IMR-90 (cell line): ENCODE results near the gene C10orf71. TPM values are rescaled to one million over a fixed set of nuclear protein-coding genes. Genes with fewer than 3 reads are reported as not detected.

Experiments used
- ATAC-seq: fragments of 200-7000 bp; cut with Tn5 transposase; 2 replicates; pipeline ENCODE4 v1.9.1; 2020; ENCODE audit warnings: low read depth, mild to moderate bottlenecking, moderate library complexity
- BruUV-seq: library from RNA; stranded (reverse); fragments of 400-500 nt; replicated peaks from 2 replicates; lab custom pipeline; 2021; lab: Mats Ljungman, UMichigan
- CTCF ChIA-PET: fragments of 300-600 bp; formaldehyde crosslinking; extraction: SDS; loops from one replicate; lab custom pipeline; 2021; ENCODE audit warnings: antibody characterized with exemption; lab: Yijun Ruan, JAX
- POLR2A ChIA-PET: fragments of 300-600 bp; sonication (Branson Sonifier 250); formaldehyde crosslinking; loops from one replicate; lab custom pipeline; 2022; ENCODE audit warnings: antibody characterized with exemption; ENCODE audit not compliant: unreplicated experiment; lab: Charles Lee
- DNase-seq: peaks from one replicate; pipeline ENCODE4 v3.0.0; 2013
- H2AFZ ChIP-seq: replicated peaks from 2 replicates; pipeline ENCODE3; 2013; ENCODE audit warnings: low read length, mild to moderate bottlenecking; ENCODE audit not compliant: poor library complexity
- H2AK5ac ChIP-seq: 2 replicates; pipeline ENCODE4 v1.6.1; 2013; ENCODE audit warnings: low read depth, low read length, inconsistent platforms
- H2AK9ac ChIP-seq: replicated peaks from 2 replicates; pipeline ENCODE3; 2013; ENCODE audit warnings: mild to moderate bottlenecking, low read depth, low read length, moderate library complexity; ENCODE audit not compliant: poor library complexity
- H2BK120ac ChIP-seq: 2 replicates; pipeline ENCODE4 v1.6.1; 2013; ENCODE audit warnings: low read depth, low read length, inconsistent platforms
- H2BK15ac ChIP-seq: 3 replicates; pipeline ENCODE4 v1.6.1; 2013; ENCODE audit warnings: low read depth, low read length, inconsistent platforms
- H2BK20ac ChIP-seq: 2 replicates; pipeline ENCODE4 v1.6.1; 2013; ENCODE audit warnings: low read depth, mild to moderate bottlenecking, inconsistent platforms, low read length, moderate library complexity
- H2BK5ac ChIP-seq: 2 replicates; pipeline ENCODE4 v1.6.1; 2013; ENCODE audit warnings: mild to moderate bottlenecking, low read depth, low read length, inconsistent platforms; ENCODE audit not compliant: poor library complexity, severe bottlenecking
- H3K14ac ChIP-seq: replicated peaks from 2 replicates; pipeline ENCODE4 v1.6.1; 2013; ENCODE audit warnings: low read depth, low read length, inconsistent platforms
- H3K18ac ChIP-seq: 2 replicates; pipeline ENCODE4 v1.6.1; 2013; ENCODE audit warnings: low read depth, low read length, control low read depth
- H3K23ac ChIP-seq: 2 replicates; pipeline ENCODE4 v1.6.1; 2013; ENCODE audit warnings: low read depth, low read length, inconsistent platforms
- H3K27ac ChIP-seq: 2 replicates; pipeline ENCODE4 v1.5.1; 2013; ENCODE audit warnings: mild to moderate bottlenecking, control low read depth, low read length; ENCODE audit not compliant: insufficient read depth
- H3K27me3 ChIP-seq: 2 replicates; pipeline ENCODE4 v1.6.1; 2013; ENCODE audit warnings: low read length; ENCODE audit not compliant: control insufficient read depth, insufficient read depth
- H3K36me3 ChIP-seq: 2 replicates; pipeline ENCODE4 v1.6.1; 2013; ENCODE audit warnings: low read length, mixed read lengths; ENCODE audit not compliant: control insufficient read depth, insufficient read depth
- H3K4ac ChIP-seq: 2 replicates; pipeline ENCODE4 v1.6.1; 2013; ENCODE audit warnings: low read depth, low read length, inconsistent platforms
- H3K4me1 ChIP-seq: 2 replicates; pipeline ENCODE4 v1.6.1; 2013; ENCODE audit warnings: low read length, mixed read lengths; ENCODE audit not compliant: control insufficient read depth, insufficient read depth
- H3K4me2 ChIP-seq: 2 replicates; pipeline ENCODE4 v1.6.1; 2013; ENCODE audit warnings: low read depth, mild to moderate bottlenecking, control low read depth, low read length, moderate library complexity
- H3K4me3 ChIP-seq: 2 replicates; pipeline ENCODE4 v1.5.1; 2013; ENCODE audit warnings: low read depth, mild to moderate bottlenecking, control low read depth, low read length, moderate library complexity; ENCODE audit not compliant: insufficient read depth
- H3K56ac ChIP-seq: 2 replicates; pipeline ENCODE4 v1.6.1; 2013; ENCODE audit warnings: low read length, inconsistent platforms; ENCODE audit not compliant: insufficient read depth; ENCODE audit errors: extremely low read depth
- H3K79me1 ChIP-seq, 2 experiments: 2 replicates each; pipeline ENCODE4 v1.6.1; 2013; ENCODE audit warnings: low read length in 2 of 2, inconsistent platforms in 1 of 2, low read depth in 1 of 2
- H3K9ac ChIP-seq: 2 replicates; pipeline ENCODE4 v1.6.1; 2013; ENCODE audit warnings: low read depth, low read length, control low read depth
- H3K9me1 ChIP-seq: 2 replicates; pipeline ENCODE4 v1.6.1; 2013; ENCODE audit warnings: low read length, inconsistent platforms; ENCODE audit not compliant: insufficient read depth
- H3K9me3 ChIP-seq: 2 replicates; pipeline ENCODE4 v1.6.1; 2013; ENCODE audit warnings: low read length; ENCODE audit not compliant: control insufficient read depth, insufficient read depth
- H4K20me1 ChIP-seq: 2 replicates; pipeline ENCODE4 v1.6.1; 2013; ENCODE audit warnings: low read length, inconsistent platforms; ENCODE audit not compliant: insufficient read depth
- H4K5ac ChIP-seq: 2 replicates; pipeline ENCODE4 v1.6.1; 2013; ENCODE audit warnings: mild to moderate bottlenecking, low read depth, low read length, control low read depth
- H4K8ac ChIP-seq, 2 experiments: 2 replicates each; pipeline ENCODE4 v1.6.1; 2013; ENCODE audit warnings: low read depth in 2 of 2, low read length in 2 of 2, control low read depth in 1 of 2, inconsistent platforms in 1 of 2
- H4K91ac ChIP-seq: 2 replicates; pipeline ENCODE4 v1.6.1; 2013; ENCODE audit warnings: low read depth, low read length, inconsistent platforms; ENCODE audit not compliant: insufficient read depth
- CEBPB ChIP-seq: IDR thresholded peaks from 2 replicates; pipeline ENCODE4 v1.6.1; 2012; ENCODE audit warnings: low read depth, low read length, improper control_type of control experiment
- CHD1 ChIP-seq: IDR thresholded peaks from 2 replicates; pipeline ENCODE4 v1.6.1; 2012; ENCODE audit warnings: low read depth, low read length, improper control_type of control experiment
- FOS ChIP-seq: fragments of 150-350 bp; IDR thresholded peaks from 2 replicates; pipeline ENCODE4 v1.6.1; 2016; ENCODE audit warnings: low read depth, low read length
- MAFK ChIP-seq: IDR thresholded peaks from 2 replicates; pipeline ENCODE4 v1.6.1; 2012; ENCODE audit warnings: low read depth, low read length, improper control_type of control experiment
- MAZ ChIP-seq: IDR thresholded peaks from 2 replicates; pipeline ENCODE4 v1.6.1; 2012; ENCODE audit warnings: low read depth, mild to moderate bottlenecking, low read length, improper control_type of control experiment, moderate library complexity, borderline replicate concordance
- MXI1 ChIP-seq: IDR thresholded peaks from 2 replicates; pipeline ENCODE4 v1.6.1; 2012; ENCODE audit warnings: low read depth, mild to moderate bottlenecking, low read length, moderate library complexity, borderline replicate concordance
- NFE2L2 ChIP-seq: fragments of 150-350 bp; IDR thresholded peaks from 2 replicates; pipeline ENCODE4 v1.6.1; 2016; ENCODE audit warnings: low read depth, mild to moderate bottlenecking, low read length
- POLR2A ChIP-seq: IDR thresholded peaks from 2 replicates; pipeline ENCODE4 v1.6.1; 2012; ENCODE audit warnings: mild to moderate bottlenecking, low read depth, low read length
- RAD21 ChIP-seq: IDR thresholded peaks from 2 replicates; pipeline ENCODE4 v1.6.1; 2012; ENCODE audit warnings: low read length, improper control_type of control experiment
- RCOR1 ChIP-seq: IDR thresholded peaks from 2 replicates; pipeline ENCODE4 v1.6.1; 2012; ENCODE audit warnings: mild to moderate bottlenecking, low read length, improper control_type of control experiment; ENCODE audit not compliant: insufficient replicate concordance
- RFX5 ChIP-seq: IDR thresholded peaks from 2 replicates; pipeline ENCODE4 v1.8.0; 2012; ENCODE audit warnings: low read depth, mild to moderate bottlenecking, low read length, moderate library complexity
- SMC3 ChIP-seq: fragments of 150-350 bp; IDR thresholded peaks from 2 replicates; pipeline ENCODE4 v1.6.1; 2016; ENCODE audit warnings: low read depth, mild to moderate bottlenecking, antibody characterized with exemption, low read length, moderate library complexity
- WGBS, 2 experiments: methylation state at CpG; one replicate each; pipeline versions ENCODE4 v1.1.5 to v1.1.7; 2013; ENCODE audit warnings: missing lambda C conversion rate in 2 of 2; ENCODE audit not compliant: insufficient read length in 1 of 2; ENCODE audit errors: extremely low coverage in 2 of 2; 5-methylcytosine and 5-hydroxymethylcytosine counted together
- dilution Hi-C: fragments of 300-500 bp; cut with HindIII; formaldehyde crosslinking; loops from one replicate; pipeline ENCODE4 v1.14.3; 2018; ENCODE audit warnings: low sequenced_read_pairs; ENCODE audit not compliant: unreplicated experiment
- in situ Hi-C: fragments of 300-500 bp; cut with MboI; formaldehyde crosslinking; loops from 3 replicates; pipeline ENCODE4 v1.14.3; 2019; ENCODE audit warnings: low sequenced_read_pairs, inconsistent platforms, mixed read lengths
- intact Hi-C: fragments of 100-400 bp; cut with micrococcal nuclease; formaldehyde crosslinking; loops from 2 replicates; pipeline ENCODE4 v1.10.0; 2022
- polyA plus RNA-seq, 3 experiments: library from polyadenylated mRNA; depleted of rRNA; stranded (reverse); fragments of >200 nt; gene quantifications; 2 replicates each; pipeline ENCODE4 v1.2.3, GENCODE V29; 2012; ENCODE audit warnings: low replicate concordance in 1 of 3
- total RNA-seq: library from RNA; depleted of rRNA; stranded (reverse); fragments of >200 nt; gene quantifications from 2 replicates; pipeline ENCODE4 v1.2.3, GENCODE V29; 2012
- TF ChIP-seq, protein P1 (sequence below): fragments of 150-350 bp; IDR thresholded peaks from 2 replicates; pipeline ENCODE4 v1.6.1; 2017; ENCODE audit warnings: mild to moderate bottlenecking, antibody characterized with exemption, low read length, low read depth
- TF ChIP-seq, protein P2 (sequence below): conservative IDR thresholded peaks from 2 replicates; pipeline ENCODE4 v1.5.1; 2012; ENCODE audit warnings: mild to moderate bottlenecking, low read depth, low read length, improper control_type of control experiment
- TF ChIP-seq, protein P3 (sequence below): fragments of 150-350 bp; IDR thresholded peaks from 2 replicates; pipeline ENCODE4 v1.6.1; 2016; ENCODE audit warnings: low read depth, mild to moderate bottlenecking, low read length, moderate library complexity, borderline replicate concordance

Gene C10orf71
- total and polyA plus RNA-seq, 2 of the 4 experiments (the other 2 are of a cell fraction): not detected

- WGBS, 2 experiments: 28% methylated on average over 9 of the region's 15 CpGs; no CpG with 5 or more reads in 1 of the 2 experiments
- Histone ChIP-seq H3K9ac (no peak overlapping the region), H4K8ac (no peak overlapping the region), H4K91ac (no peak overlapping the region), H3K9me3 (peaks cover 2% of the 10 kb centered on the region; the same call in 1 of the 2 replicates), H3K27ac (no peak overlapping the region), H3K4ac (no peak overlapping the region), H3K4me1 (no peaks in the 10 kb centered on the region), H2AK5ac (no peak overlapping the region), H2AK9ac (no peak overlapping the region), H2BK15ac (no peak overlapping the region), H3K79me1 (no peaks in the 10 kb centered on the region), H4K5ac (no peak overlapping the region), H2BK120ac (no peak overlapping the region), H3K27me3 (peaks cover 3% of the 10 kb centered on the region; the same call in 1 of the 2 replicates), H3K18ac (no peak overlapping the region), H3K14ac (no peak overlapping the region), H4K20me1 (no peaks in the 10 kb centered on the region), H3K23ac (no peak overlapping the region), H3K56ac (no peak overlapping the region), H3K4me2 (no peak overlapping the region), H2AFZ (no peak overlapping the region), H2BK20ac (no peak overlapping the region), H3K9me1 (no peaks in the 10 kb centered on the region), H3K36me3 (no peaks in the 10 kb centered on the region), H2BK5ac (no peak overlapping the region), H3K4me3 (no peak overlapping the region)
- intact Hi-C loops: no loop called here
- in situ Hi-C loops: no loop called here
- dilution Hi-C loops: no loop called here
- no TSS peak for BruUV-seq
- ATAC-seq: no peak; the same call in 1 of the 2 replicates
- ChIA-PET CTCF (no interaction called here), POLR2A (no interaction called here)
- no peak for DNase-seq
- TF ChIP-seq MAZ: no peak
- no peak for TF ChIP-seq MXI1
- TF ChIP-seq, protein P1, sequence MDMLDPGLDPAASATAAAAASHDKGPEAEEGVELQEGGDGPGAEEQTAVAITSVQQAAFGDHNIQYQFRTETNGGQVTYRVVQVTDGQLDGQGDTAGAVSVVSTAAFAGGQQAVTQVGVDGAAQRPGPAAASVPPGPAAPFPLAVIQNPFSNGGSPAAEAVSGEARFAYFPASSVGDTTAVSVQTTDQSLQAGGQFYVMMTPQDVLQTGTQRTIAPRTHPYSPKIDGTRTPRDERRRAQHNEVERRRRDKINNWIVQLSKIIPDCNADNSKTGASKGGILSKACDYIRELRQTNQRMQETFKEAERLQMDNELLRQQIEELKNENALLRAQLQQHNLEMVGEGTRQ: no peak
- no peak for TF ChIP-seq POLR2A
- no peak for TF ChIP-seq NFE2L2
- no peak for TF ChIP-seq RAD21
- TF ChIP-seq FOS: no peak
- TF ChIP-seq, protein P2, sequence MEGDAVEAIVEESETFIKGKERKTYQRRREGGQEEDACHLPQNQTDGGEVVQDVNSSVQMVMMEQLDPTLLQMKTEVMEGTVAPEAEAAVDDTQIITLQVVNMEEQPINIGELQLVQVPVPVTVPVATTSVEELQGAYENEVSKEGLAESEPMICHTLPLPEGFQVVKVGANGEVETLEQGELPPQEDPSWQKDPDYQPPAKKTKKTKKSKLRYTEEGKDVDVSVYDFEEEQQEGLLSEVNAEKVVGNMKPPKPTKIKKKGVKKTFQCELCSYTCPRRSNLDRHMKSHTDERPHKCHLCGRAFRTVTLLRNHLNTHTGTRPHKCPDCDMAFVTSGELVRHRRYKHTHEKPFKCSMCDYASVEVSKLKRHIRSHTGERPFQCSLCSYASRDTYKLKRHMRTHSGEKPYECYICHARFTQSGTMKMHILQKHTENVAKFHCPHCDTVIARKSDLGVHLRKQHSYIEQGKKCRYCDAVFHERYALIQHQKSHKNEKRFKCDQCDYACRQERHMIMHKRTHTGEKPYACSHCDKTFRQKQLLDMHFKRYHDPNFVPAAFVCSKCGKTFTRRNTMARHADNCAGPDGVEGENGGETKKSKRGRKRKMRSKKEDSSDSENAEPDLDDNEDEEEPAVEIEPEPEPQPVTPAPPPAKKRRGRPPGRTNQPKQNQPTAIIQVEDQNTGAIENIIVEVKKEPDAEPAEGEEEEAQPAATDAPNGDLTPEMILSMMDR: no peak
- TF ChIP-seq CEBPB: no peak
- TF ChIP-seq, protein P3, sequence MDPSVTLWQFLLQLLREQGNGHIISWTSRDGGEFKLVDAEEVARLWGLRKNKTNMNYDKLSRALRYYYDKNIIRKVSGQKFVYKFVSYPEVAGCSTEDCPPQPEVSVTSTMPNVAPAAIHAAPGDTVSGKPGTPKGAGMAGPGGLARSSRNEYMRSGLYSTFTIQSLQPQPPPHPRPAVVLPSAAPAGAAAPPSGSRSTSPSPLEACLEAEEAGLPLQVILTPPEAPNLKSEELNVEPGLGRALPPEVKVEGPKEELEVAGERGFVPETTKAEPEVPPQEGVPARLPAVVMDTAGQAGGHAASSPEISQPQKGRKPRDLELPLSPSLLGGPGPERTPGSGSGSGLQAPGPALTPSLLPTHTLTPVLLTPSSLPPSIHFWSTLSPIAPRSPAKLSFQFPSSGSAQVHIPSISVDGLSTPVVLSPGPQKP: no peak
- no peak for TF ChIP-seq RFX5
- no peak for TF ChIP-seq CHD1
- no peak for TF ChIP-seq MAFK
- TF ChIP-seq SMC3: no peak
- no peak for TF ChIP-seq RCOR1
Measured at GRCh38 chr10:49360271-49361177, 61.6 kb downstream of the C10orf71 start.
